RWPE2 (cell line): ENCODE results near the gene RAB9A.

Experiments used
- ATAC-seq: fragments of 200-7000 bp; cut with Tn5 transposase; 3 replicates; pipeline ENCODE4 v1.9.1; 2021; ENCODE audit warnings: low read depth
- DNase-seq: peaks from one replicate; pipeline ENCODE4 v3.0.0-alpha.2; 2020; ENCODE audit warnings: low spot score
- H3K27ac ChIP-seq: fragments of 450-650 bp; 2 replicates; pipeline ENCODE4 v1.5.1; 2017; ENCODE audit warnings: mild to moderate bottlenecking; ENCODE audit not compliant: poor library complexity, severe bottlenecking
- H3K27me3 ChIP-seq: fragments of 250-450 bp; sonication (Bioruptor Pico); 2 replicates; pipeline ENCODE4 v1.5.1; 2021; ENCODE audit warnings: mild to moderate bottlenecking, moderate library complexity; ENCODE audit not compliant: insufficient read depth, poor library complexity, severe bottlenecking
- H3K36me3 ChIP-seq: fragments of 250-450 bp; sonication (Bioruptor Pico); 2 replicates; pipeline ENCODE4 v1.5.1; 2020; ENCODE audit warnings: low read depth, mild to moderate bottlenecking, moderate library complexity
- H3K4me1 ChIP-seq: fragments of 250-450 bp; sonication (Bioruptor Pico); 2 replicates; pipeline ENCODE4 v1.5.1; 2021; ENCODE audit warnings: mild to moderate bottlenecking, moderate library complexity; ENCODE audit not compliant: insufficient read depth, poor library complexity, severe bottlenecking
- H3K4me3 ChIP-seq: fragments of 250-450 bp; sonication (Bioruptor Pico); 2 replicates; pipeline ENCODE4 v1.5.1; 2021; ENCODE audit warnings: mild to moderate bottlenecking, moderate library complexity; ENCODE audit not compliant: severe bottlenecking
- H3K9me3 ChIP-seq: fragments of 250-450 bp; sonication (Bioruptor Pico); 2 replicates; pipeline ENCODE4 v1.5.1; 2021; ENCODE audit warnings: mild to moderate bottlenecking, moderate library complexity; ENCODE audit not compliant: severe bottlenecking
- TF ChIP-seq, protein P1 (sequence below): fragments of 450-650 bp; IDR thresholded peaks from one replicate; pipeline ENCODE4 v1.5.1; 2017; ENCODE audit warnings: mild to moderate bottlenecking, moderate library complexity; ENCODE audit not compliant: poor library complexity, severe bottlenecking

Gene RAB9A

DNA sequence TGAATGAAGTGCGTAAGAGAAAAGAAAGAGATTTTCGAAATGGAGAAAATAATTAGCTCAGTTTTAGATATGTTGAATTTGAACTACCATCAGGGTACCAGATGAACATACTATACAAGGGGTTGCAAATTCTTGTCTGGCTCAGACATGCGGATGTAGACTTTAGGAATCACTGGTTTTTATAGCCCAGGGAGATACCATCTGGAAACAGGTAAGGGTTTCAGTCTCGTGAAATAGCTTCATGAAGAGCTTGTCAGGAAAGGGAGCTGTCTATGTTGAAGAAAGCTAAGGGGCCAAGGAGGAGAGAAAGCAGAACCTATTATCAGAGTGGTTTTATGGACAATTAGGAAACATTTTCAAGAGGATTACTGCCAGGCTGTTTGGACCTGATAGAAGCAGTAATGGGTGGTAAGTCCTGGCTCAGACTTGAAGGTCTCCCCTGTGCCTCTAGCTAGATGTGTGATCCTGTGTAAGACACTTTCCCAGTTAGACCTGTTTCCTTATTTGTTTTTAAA, 6.7 kb downstream of the RAB9A start:
- Histone ChIP-seq H3K4me3 (no peak overlapping the region), H3K9me3 (no peaks in the 10 kb centered on the region), H3K36me3 (no peaks in the 10 kb centered on the region), H3K27ac (no peak overlapping the region), H3K4me1 (peaks cover 23% of the 10 kb centered on the region), H3K27me3 (no peaks in the 10 kb centered on the region)
- TF ChIP-seq, protein P1, sequence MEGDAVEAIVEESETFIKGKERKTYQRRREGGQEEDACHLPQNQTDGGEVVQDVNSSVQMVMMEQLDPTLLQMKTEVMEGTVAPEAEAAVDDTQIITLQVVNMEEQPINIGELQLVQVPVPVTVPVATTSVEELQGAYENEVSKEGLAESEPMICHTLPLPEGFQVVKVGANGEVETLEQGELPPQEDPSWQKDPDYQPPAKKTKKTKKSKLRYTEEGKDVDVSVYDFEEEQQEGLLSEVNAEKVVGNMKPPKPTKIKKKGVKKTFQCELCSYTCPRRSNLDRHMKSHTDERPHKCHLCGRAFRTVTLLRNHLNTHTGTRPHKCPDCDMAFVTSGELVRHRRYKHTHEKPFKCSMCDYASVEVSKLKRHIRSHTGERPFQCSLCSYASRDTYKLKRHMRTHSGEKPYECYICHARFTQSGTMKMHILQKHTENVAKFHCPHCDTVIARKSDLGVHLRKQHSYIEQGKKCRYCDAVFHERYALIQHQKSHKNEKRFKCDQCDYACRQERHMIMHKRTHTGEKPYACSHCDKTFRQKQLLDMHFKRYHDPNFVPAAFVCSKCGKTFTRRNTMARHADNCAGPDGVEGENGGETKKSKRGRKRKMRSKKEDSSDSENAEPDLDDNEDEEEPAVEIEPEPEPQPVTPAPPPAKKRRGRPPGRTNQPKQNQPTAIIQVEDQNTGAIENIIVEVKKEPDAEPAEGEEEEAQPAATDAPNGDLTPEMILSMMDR, result no peak
- no peak for DNase-seq
- ATAC-seq, result no peak

DNA sequence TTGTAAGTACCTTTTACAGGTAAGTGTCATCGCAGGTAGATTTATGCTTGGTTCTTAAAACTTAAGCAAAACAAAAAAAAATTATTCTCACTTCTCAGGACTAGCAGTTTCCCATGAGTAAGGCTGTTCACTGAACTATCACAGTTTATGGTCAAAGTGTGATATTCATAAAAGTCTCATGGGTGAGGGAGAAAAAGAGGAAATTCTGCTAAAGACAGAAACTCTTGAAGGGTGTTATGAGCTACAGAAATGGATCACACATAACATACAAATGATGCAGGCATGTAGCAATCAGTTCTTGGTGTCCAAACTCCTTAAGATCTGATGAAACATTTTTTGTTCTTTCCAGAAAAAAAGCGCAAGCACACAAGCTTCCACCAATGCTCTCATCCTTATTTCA, 8.5 kb downstream of the RAB9A start:
- ATAC-seq, result no peak
- no peaks in the 10 kb centered on the region for H3K9me3 ChIP-seq
- no peaks in the 10 kb centered on the region for H3K36me3 ChIP-seq
- no peak overlapping the region for H3K4me3 ChIP-seq
- no peak for DNase-seq
- H3K27me3 ChIP-seq, result no peaks in the 10 kb centered on the region
- TF ChIP-seq, protein P1, result no peak
- no peak overlapping the region for H3K27ac ChIP-seq
- peaks cover 20% of the 10 kb centered on the region for H3K4me1 ChIP-seq

DNA sequence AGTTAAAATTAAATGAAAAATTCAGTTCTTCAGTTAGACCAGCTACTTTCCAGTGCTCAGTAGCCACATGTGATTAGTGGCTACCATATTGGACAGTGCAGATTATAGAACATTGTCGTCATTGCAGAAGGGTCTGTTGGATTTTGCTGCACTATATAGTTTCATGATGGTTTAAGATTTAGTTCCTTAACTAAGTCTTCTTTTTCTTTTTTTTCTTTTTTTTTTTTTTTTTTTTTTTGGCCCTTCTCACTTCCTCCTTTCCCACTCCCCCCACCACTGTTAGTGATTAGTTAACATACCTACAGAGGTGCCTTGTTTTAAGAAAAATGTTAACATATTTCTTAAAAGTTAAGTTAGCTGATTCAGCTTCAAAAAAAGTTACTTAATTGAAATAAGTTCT, 9.0 kb downstream of the RAB9A start:
- ATAC-seq (no peak), DNase-seq (no peak)
- H3K27me3 ChIP-seq, result no peaks in the 10 kb centered on the region
- H3K27ac ChIP-seq, result no peak overlapping the region
- H3K36me3 ChIP-seq, result no peaks in the 10 kb centered on the region
- no peak overlapping the region for H3K4me3 ChIP-seq
- peaks cover 15% of the 10 kb centered on the region for H3K4me1 ChIP-seq
- TF ChIP-seq, protein P1, result no peak
- H3K9me3 ChIP-seq, result no peaks in the 10 kb centered on the region

DNA sequence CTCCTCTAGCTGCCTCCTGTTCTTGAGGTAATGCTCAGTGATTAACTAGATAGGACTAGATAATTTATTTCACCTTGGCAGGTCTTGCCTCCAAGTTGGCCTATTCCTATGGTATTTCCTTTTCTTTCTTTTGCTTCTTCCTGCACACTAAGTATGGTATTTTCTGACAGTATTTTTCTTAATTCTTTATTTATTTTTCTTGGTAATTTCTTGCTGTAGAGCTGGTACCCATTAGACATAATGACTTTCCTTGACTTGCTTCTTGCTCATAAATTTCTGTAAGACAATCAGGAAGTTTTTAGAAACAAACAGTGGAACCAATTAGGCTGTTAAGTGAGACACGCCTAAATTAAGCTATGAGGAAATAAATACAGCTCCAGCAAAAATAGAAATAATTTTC, 9.5 kb downstream of the RAB9A start:
- no peaks in the 10 kb centered on the region for H3K36me3 ChIP-seq
- no peaks in the 10 kb centered on the region for H3K27me3 ChIP-seq

More for the DNA sequence above, 9.5 kb downstream of the RAB9A start:
- no peak overlapping the region for H3K27ac ChIP-seq
- no peak overlapping the region for H3K4me3 ChIP-seq
- TF ChIP-seq, protein P1, result no peak
- no peak for ATAC-seq
- DNase-seq, result no peak
- peaks cover 11% of the 10 kb centered on the region for H3K4me1 ChIP-seq
- no peaks in the 10 kb centered on the region for H3K9me3 ChIP-seq
